H1 (cell line): ENCODE data around the gene FECH. TPM values are rescaled to one million over a fixed set of nuclear protein-coding genes. Genes with fewer than 3 reads are reported as not detected.

ENCODE experiments used
- BRCA1 ChIP-seq: IDR thresholded peaks from 2 replicates; pipeline ENCODE4 v1.6.1; 2012; ENCODE audit warnings: low read depth, low read length, improper control_type of control experiment
- CHD7 ChIP-seq: fragments of 300-600 bp; sonication (generic); IDR thresholded peaks from 2 replicates; pipeline ENCODE4 v1.7.1; 2012; ENCODE audit warnings: low read length, moderate library complexity, mild to moderate bottlenecking, inconsistent platforms; ENCODE audit not compliant: insufficient replicate concordance
- polyA plus RNA-seq, 7 experiments: library from polyadenylated mRNA; depleted of rRNA in 3 of 7; stranded (reverse) in 5 of 7; unstranded in 2 of 7; fragments of >200 nt in 5 of 7; fragments of 200-250 nt in 2 of 7; gene quantifications; 1 replicate in 5 of 7; 2 replicates in 1 of 7; 4 replicates in 1 of 7; pipeline versions ENCODE4 v1.2.1 to v1.2.3, GENCODE V29; 2011 to 2013; ENCODE audit warnings: missing spikeins in 2 of 7, mixed read lengths in 2 of 7
- total RNA-seq: library from RNA; stranded (reverse); fragmentation: NEBNext Ultra II Directional; extraction: Animal tissue kit (Norgen Biotek cat#: 25700); gene quantifications from 2 replicates; pipeline ENCODE4 v1.2.1, GENCODE V29; 2021

Gene FECH
- total and polyA plus RNA-seq, 2 of the 8 experiments (the other 6 are each of a cell fraction or from before 2014, with no cell fraction given): 13.1 to 26.6 TPM

DNA sequence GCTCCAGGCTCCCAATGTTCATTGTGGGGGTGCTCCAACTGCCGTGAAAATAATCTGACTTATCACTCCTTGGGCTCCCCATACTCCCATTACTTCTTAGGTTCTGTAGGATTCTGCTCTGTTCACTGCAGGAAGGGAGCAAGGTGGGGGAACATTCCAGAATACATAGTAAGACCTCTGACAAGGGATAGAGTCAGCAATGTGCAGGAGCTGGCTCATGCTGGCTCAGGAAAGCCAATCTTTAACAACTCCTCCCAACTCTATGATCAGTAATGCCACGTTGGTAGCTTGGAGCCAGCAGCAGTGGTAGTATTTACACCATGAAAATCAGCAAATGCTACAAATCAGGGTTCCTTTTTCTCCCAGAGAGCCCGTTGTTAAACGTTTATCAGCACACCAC is 44.4 kb downstream of the FECH start (continued):
- no peak for TF ChIP-seq CHD7
- TF ChIP-seq BRCA1: no peak
